Activated CD8-positive, alpha-beta T cell treated with anti-CD3 and anti-CD28 coated beads for 36 hours (primary cell): ENCODE measurements around the gene MAPKAP1. TPM values are rescaled to one million over a fixed set of nuclear protein-coding genes. Genes with fewer than 3 reads are reported as not detected.

Experiments
- ATAC-seq: fragments of 200-7000 bp; cut with Tn5 transposase; one replicate; pipeline ENCODE4 v1.10.0; 2021; ENCODE audit warnings: mild to moderate bottlenecking, moderate library complexity
- CTCF ChIA-PET: fragments of 350-600 bp; sonication (Branson Sonifier 250); formaldehyde crosslinking; loops from one replicate; lab custom pipeline; 2021; ENCODE audit warnings: antibody characterized with exemption; lab: Charles Lee
- POLR2A ChIA-PET: fragments of 350-600 bp; sonication (Branson Sonifier 250); formaldehyde crosslinking; loops from one replicate; lab custom pipeline; 2021; ENCODE audit warnings: antibody characterized with exemption; lab: Charles Lee
- DNase-seq: peaks from one replicate; pipeline ENCODE4 v3.0.0-alpha.2; 2020
- H3K27ac Mint-ChIP-seq: one replicate; pipeline ENCODE4 v1.8.0; 2021; ENCODE audit warnings: mild to moderate bottlenecking, mixed read lengths
- H3K27me3 Mint-ChIP-seq: one replicate; pipeline ENCODE4 v1.8.0; 2021; ENCODE audit warnings: mixed read lengths
- H3K36me3 Mint-ChIP-seq: one replicate; pipeline ENCODE4 v1.8.0; 2021; ENCODE audit warnings: low read depth, mixed read lengths
- H3K4me1 Mint-ChIP-seq: one replicate; pipeline ENCODE4 v1.8.0; 2021; ENCODE audit warnings: low read depth, mixed read lengths
- H3K4me3 Mint-ChIP-seq: one replicate; pipeline ENCODE4 v1.8.0; 2021; ENCODE audit warnings: mild to moderate bottlenecking, moderate library complexity, mixed read lengths
- H3K9me3 Mint-ChIP-seq: one replicate; pipeline ENCODE4 v1.8.0; 2021; ENCODE audit warnings: mixed read lengths
- CTCF ChIP-seq: fragments of 200-600 bp; IDR thresholded peaks from one replicate; pipeline ENCODE4 v1.8.0; 2022; ENCODE audit warnings: antibody characterized with exemption, mild to moderate bottlenecking
- intact Hi-C: fragments of 100-400 bp; cut with micrococcal nuclease; formaldehyde crosslinking; loops from one replicate; pipeline ENCODE4 v1.10.0; 2022
- total RNA-seq, 2 experiments: library from RNA; stranded (reverse); gene quantifications; one replicate each; pipeline ENCODE4 v1.2.3, GENCODE V29; 2021

MAPKAP1 gene
- total RNA-seq, 2 experiments from 2014 or later = 58.8 to 62.4 TPM

DNA sequence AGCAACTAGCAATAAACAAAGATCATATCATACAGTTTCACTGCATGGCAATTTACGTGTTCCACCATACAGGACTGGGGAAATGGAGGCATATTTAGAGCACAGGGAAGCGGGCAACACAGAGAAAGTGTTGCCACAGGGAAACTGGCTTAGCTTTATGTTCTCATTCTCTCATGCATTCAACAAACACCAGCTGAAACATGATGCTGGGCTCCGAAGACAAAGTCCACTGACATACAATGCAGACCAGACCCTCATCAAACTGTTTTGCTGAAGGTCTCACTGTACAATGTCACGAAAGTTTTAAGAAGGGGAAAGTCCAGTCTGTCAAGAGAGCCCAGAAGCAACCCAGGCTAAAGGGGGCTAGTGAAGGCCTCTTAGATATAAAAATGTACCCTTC lies 115.1 kb downstream of the MAPKAP1 start:
- no peak overlapping the region for H3K4me3 Mint-ChIP-seq
- no peak for TF ChIP-seq CTCF
- DNase-seq (no peak), ATAC-seq (no peak)
- POLR2A ChIA-PET = no interaction called here
- H3K27me3 Mint-ChIP-seq = no peaks in the 10 kb centered on the region
- H3K36me3 Mint-ChIP-seq = peaks cover 10% of the 10 kb centered on the region
- H3K27ac Mint-ChIP-seq = no peak overlapping the region
- CTCF ChIA-PET = no interaction called here
- intact Hi-C loops = no loop called here
- H3K9me3 Mint-ChIP-seq = no peaks in the 10 kb centered on the region
- H3K4me1 Mint-ChIP-seq = peaks cover 40% of the 10 kb centered on the region

GRCh38 chr9:125591245-125591644 lies 115.8 kb downstream of the MAPKAP1 start:
- ATAC-seq (no peak), DNase-seq (no peak)
- Mint-ChIP-seq H3K27me3 (no peaks in the 10 kb centered on the region), H3K36me3 (peaks cover 8% of the 10 kb centered on the region), H3K4me1 (peaks cover 43% of the 10 kb centered on the region), H3K9me3 (no peaks in the 10 kb centered on the region), H3K4me3 (no peak overlapping the region), H3K27ac (no peak overlapping the region)
- POLR2A ChIA-PET = no interaction called here
- intact Hi-C loops = no loop called here
- TF ChIP-seq CTCF = no peak
- CTCF ChIA-PET = no interaction called here

- TF ChIP-seq CTCF = no peak
- no peaks in the 10 kb centered on the region for H3K9me3 Mint-ChIP-seq
- H3K4me3 Mint-ChIP-seq = no peak overlapping the region
- intact Hi-C loops = no loop called here
- ChIA-PET POLR2A (no interaction called here), CTCF (no interaction called here)
- peaks cover 34% of the 10 kb centered on the region for H3K4me1 Mint-ChIP-seq
- H3K36me3 Mint-ChIP-seq = peaks cover 10% of the 10 kb centered on the region
- H3K27me3 Mint-ChIP-seq = no peaks in the 10 kb centered on the region
- ATAC-seq (no peak), DNase-seq (no peak)
- no peak overlapping the region for H3K27ac Mint-ChIP-seq
Observed at GRCh38 chr9:125589287-125589686, 117.7 kb downstream of the MAPKAP1 start.

- Mint-ChIP-seq H3K4me3 (no peak overlapping the region), H3K27me3 (no peaks in the 10 kb centered on the region), H3K4me1 (peaks cover 27% of the 10 kb centered on the region), H3K9me3 (no peaks in the 10 kb centered on the region), H3K36me3 (peaks cover 16% of the 10 kb centered on the region), H3K27ac (no peak overlapping the region)
- ChIA-PET POLR2A (no interaction called here), CTCF (no interaction called here)
- intact Hi-C loops = no loop called here
- ATAC-seq = no peak
- no peak for DNase-seq
- no peak for TF ChIP-seq CTCF
Observed at GRCh38 chr9:125587819-125588460, 119.1 kb downstream of the MAPKAP1 start.

DNA sequence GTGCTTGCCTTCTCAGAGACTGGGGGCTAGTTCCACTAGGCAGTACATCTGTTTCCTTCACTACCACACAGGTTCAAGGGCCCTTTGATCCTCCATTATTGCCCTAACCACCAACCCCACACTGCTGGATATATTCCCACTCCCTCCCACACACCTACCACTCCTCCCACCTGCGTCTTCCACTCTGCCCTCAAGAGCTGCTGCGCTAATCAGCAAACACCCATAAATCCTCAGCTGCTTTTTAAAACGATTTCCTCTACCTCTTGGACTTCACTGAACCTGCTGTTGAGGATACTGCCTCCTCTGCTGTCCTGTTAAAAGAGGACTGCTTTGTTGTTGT lies 120.9 kb downstream of the MAPKAP1 start:
- H3K27me3 Mint-ChIP-seq = no peaks in the 10 kb centered on the region
- H3K4me1 Mint-ChIP-seq = peaks cover 27% of the 10 kb centered on the region
- H3K4me3 Mint-ChIP-seq = no peak overlapping the region
- ChIA-PET POLR2A (no interaction called here), CTCF (no interaction called here)
- TF ChIP-seq CTCF = no peak
- no peak for DNase-seq
- peak overlapping the region; percentile 11 for H3K27ac Mint-ChIP-seq
- peaks cover 23% of the 10 kb centered on the region for H3K36me3 Mint-ChIP-seq
- no peak for ATAC-seq
- intact Hi-C loops = no loop called here
- H3K9me3 Mint-ChIP-seq = no peaks in the 10 kb centered on the region
